Gastroesophageal sphincter (tissue), 3 donors: Measurements from ENCODE around the gene PNO1.

ENCODE experiments used
- EP300 ChIP-seq: sonication (generic); formaldehyde crosslinking; IDR thresholded peaks from one replicate; pipeline ENCODE4 v1.6.1; 2017; ENCODE audit warnings: antibody characterized with exemption, mild to moderate bottlenecking
- POLR2A ChIP-seq, 2 donors: fragments of 450-650 bp; IDR thresholded peaks; one replicate each; pipeline ENCODE4 v1.6.1; 2017; ENCODE audit warnings: antibody characterized with exemption in 2 of 2, mild to moderate bottlenecking in 2 of 2, moderate library complexity in 1 of 2
- TF ChIP-seq, protein P1 (sequence below), 4 experiments: fragments of 200-600 bp in 2 of 4; fragments of 450-650 bp in 2 of 4; sonication (generic) in 1 of 4; IDR thresholded peaks; one replicate each; pipeline ENCODE4 v1.5.1; 2017 to 2019; ENCODE audit warnings: antibody characterized with exemption in 4 of 4, mild to moderate bottlenecking in 2 of 4, moderate library complexity in 2 of 4

- TF ChIP-seq, protein P1, sequence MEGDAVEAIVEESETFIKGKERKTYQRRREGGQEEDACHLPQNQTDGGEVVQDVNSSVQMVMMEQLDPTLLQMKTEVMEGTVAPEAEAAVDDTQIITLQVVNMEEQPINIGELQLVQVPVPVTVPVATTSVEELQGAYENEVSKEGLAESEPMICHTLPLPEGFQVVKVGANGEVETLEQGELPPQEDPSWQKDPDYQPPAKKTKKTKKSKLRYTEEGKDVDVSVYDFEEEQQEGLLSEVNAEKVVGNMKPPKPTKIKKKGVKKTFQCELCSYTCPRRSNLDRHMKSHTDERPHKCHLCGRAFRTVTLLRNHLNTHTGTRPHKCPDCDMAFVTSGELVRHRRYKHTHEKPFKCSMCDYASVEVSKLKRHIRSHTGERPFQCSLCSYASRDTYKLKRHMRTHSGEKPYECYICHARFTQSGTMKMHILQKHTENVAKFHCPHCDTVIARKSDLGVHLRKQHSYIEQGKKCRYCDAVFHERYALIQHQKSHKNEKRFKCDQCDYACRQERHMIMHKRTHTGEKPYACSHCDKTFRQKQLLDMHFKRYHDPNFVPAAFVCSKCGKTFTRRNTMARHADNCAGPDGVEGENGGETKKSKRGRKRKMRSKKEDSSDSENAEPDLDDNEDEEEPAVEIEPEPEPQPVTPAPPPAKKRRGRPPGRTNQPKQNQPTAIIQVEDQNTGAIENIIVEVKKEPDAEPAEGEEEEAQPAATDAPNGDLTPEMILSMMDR (IDR thresholded peaks at IDR 0.05) = no peak
- TF ChIP-seq POLR2A (IDR thresholded peaks at IDR 0.05) (no peak), EP300 (no peak)
These were observed 14.0 kb downstream of the PNO1 start for GRCh38 chr2:68171684-68172083.
